H1 (cell line): ENCODE results near the gene ASIC2. TPM values are rescaled to one million over a fixed set of nuclear protein-coding genes. Genes with fewer than 3 reads are reported as not detected.

Experiments
- CTCF ChIA-PET: fragments of 300-600 bp; sonication (Branson Sonifier 250); formaldehyde crosslinking; loops from one replicate; lab custom pipeline; 2021; ENCODE audit not compliant: partially characterized antibody; lab: Charles Lee
- POLR2A ChIA-PET: fragments of 300-600 bp; sonication (Branson Sonifier 250); formaldehyde crosslinking; loops from one replicate; lab custom pipeline; 2021; ENCODE audit warnings: inconsistent platforms; ENCODE audit not compliant: partially characterized antibody; lab: Charles Lee
- DNase-seq, 2 experiments: peaks; one replicate each; pipeline versions ENCODE4 v3.0.0 to v3.0.0-alpha.2; 2010 to 2022; ENCODE audit warnings: low spot score in 2 of 2, low read depth in 1 of 2, mixed read lengths in 1 of 2
- FAIRE-seq: peaks from 2 replicates; lab custom pipeline; 2011; peaks lifted over from hg19 to GRCh38; lab: Jason Lieb, UNC
- H2AFZ ChIP-seq: 2 replicates; pipeline ENCODE4 v1.8.1; 2012; ENCODE audit warnings: low read length, inconsistent platforms
- H2AK5ac ChIP-seq: 2 replicates; pipeline ENCODE4 v1.6.1; 2013; ENCODE audit warnings: low read depth, low read length
- H2BK120ac ChIP-seq: replicated peaks from 2 replicates; pipeline ENCODE3; 2013; ENCODE audit warnings: low read depth, low read length, inconsistent platforms
- H2BK12ac ChIP-seq: 2 replicates; pipeline ENCODE4 v1.6.1; 2013; ENCODE audit warnings: low read depth, low read length
- H2BK15ac ChIP-seq: 2 replicates; pipeline ENCODE4 v1.6.1; 2013; ENCODE audit warnings: low read length
- H2BK20ac ChIP-seq: 2 replicates; pipeline ENCODE4 v1.6.1; 2013; ENCODE audit warnings: low read length
- H2BK5ac ChIP-seq: 2 replicates; pipeline ENCODE4 v1.6.1; 2013; ENCODE audit warnings: low read depth, low read length
- H3K14ac ChIP-seq: 2 replicates; pipeline ENCODE4 v1.6.1; 2013; ENCODE audit warnings: inconsistent platforms; ENCODE audit not compliant: insufficient read length
- H3K18ac ChIP-seq: 2 replicates; pipeline ENCODE4 v1.6.1; 2013; ENCODE audit warnings: low read length; ENCODE audit errors: extremely low read depth
- H3K23ac ChIP-seq: 2 replicates; pipeline ENCODE4 v1.6.1; 2013; ENCODE audit warnings: inconsistent platforms; ENCODE audit not compliant: insufficient read length
- H3K23me2 ChIP-seq: 2 replicates; pipeline ENCODE4 v1.6.1; 2013; ENCODE audit warnings: low read depth, low read length
- H3K27ac ChIP-seq: 2 replicates; pipeline ENCODE4 v1.6.1; 2011; ENCODE audit warnings: low read depth, low read length, inconsistent platforms
- H3K27me3 ChIP-seq, 4 experiments: replicated peaks in 1 of 4; 1 replicate in 1 of 4; 2 replicates in 3 of 4; pipeline versions ENCODE4 v1.6.1 to v1.8.1; 2011 to 2013; ENCODE audit warnings: low read length in 3 of 4, mild to moderate bottlenecking in 3 of 4, inconsistent platforms in 2 of 4, mixed read lengths in 2 of 4, moderate library complexity in 1 of 4; ENCODE audit not compliant: control insufficient read depth in 3 of 4, insufficient read depth in 3 of 4; ENCODE audit errors: extremely low read depth in 1 of 4
- H3K36me3 ChIP-seq, 4 experiments: 2 replicates each; pipeline versions ENCODE4 v1.6.1 to v1.8.1; 2011 to 2013; ENCODE audit warnings: mild to moderate bottlenecking in 4 of 4, low read length in 3 of 4, moderate library complexity in 2 of 4, control low read depth in 1 of 4, inconsistent platforms in 1 of 4; ENCODE audit not compliant: insufficient read depth in 4 of 4, control insufficient read depth in 2 of 4
- H3K4ac ChIP-seq: replicated peaks from 2 replicates; pipeline ENCODE3; 2013; ENCODE audit warnings: low read length, low read depth, mixed read lengths, inconsistent platforms; ENCODE audit not compliant: insufficient read length
- H3K4me1 ChIP-seq, 4 experiments: replicated peaks in 1 of 4; 1 replicate in 1 of 4; 2 replicates in 3 of 4; pipeline versions ENCODE4 v1.6.1 to v1.8.1; 2011 to 2013; ENCODE audit warnings: low read length in 3 of 4, inconsistent platforms in 2 of 4, mixed read lengths in 1 of 4; ENCODE audit not compliant: insufficient read depth in 4 of 4, control insufficient read depth in 3 of 4
- H3K4me2 ChIP-seq, 2 experiments: 2 replicates each; pipeline versions ENCODE4 v1.6.1 to v1.8.1; 2011 to 2013; ENCODE audit warnings: low read depth in 2 of 2, low read length in 2 of 2, control low read depth in 1 of 2, inconsistent platforms in 1 of 2, mild to moderate bottlenecking in 1 of 2; ENCODE audit not compliant: insufficient read depth in 1 of 2
- H3K4me3 ChIP-seq, 4 experiments: fragments of 200-600, 300-600 bp in 1 of 4; sonication (generic), shearing (Covaris generic), sonication (Bioruptor Twin) in 1 of 4; 2 replicates each; pipeline versions ENCODE4 v1.5.1 to v1.8.1; 2011 to 2016; ENCODE audit warnings: low read length in 4 of 4, low read depth in 3 of 4, control low read depth in 2 of 4, inconsistent platforms in 2 of 4, mild to moderate bottlenecking in 2 of 4, mixed read lengths in 1 of 4, moderate library complexity in 1 of 4; ENCODE audit not compliant: insufficient read depth in 2 of 4; ENCODE audit errors: extremely low read depth in 1 of 4
- H3K56ac ChIP-seq: replicated peaks from 2 replicates; pipeline ENCODE3; 2013; ENCODE audit warnings: low read depth, mild to moderate bottlenecking, mixed read lengths, low read length, inconsistent platforms; ENCODE audit not compliant: insufficient read length
- H3K79me1 ChIP-seq: 2 replicates; pipeline ENCODE4 v1.6.1; 2013; ENCODE audit warnings: low read depth, low read length, control low read depth
- H3K79me2 ChIP-seq, 2 experiments: 2 replicates each; pipeline versions ENCODE4 v1.6.1 to v1.8.1; 2012 to 2013; ENCODE audit warnings: low read length in 2 of 2, mild to moderate bottlenecking in 2 of 2, inconsistent platforms in 1 of 2; ENCODE audit not compliant: insufficient read depth in 2 of 2, control insufficient read depth in 1 of 2
- H3K9ac ChIP-seq, 4 experiments: replicated peaks in 1 of 4; 1 replicate in 1 of 4; 2 replicates in 3 of 4; pipeline versions ENCODE4 v1.6.1 to v1.8.1; 2011 to 2013; ENCODE audit warnings: low read depth in 3 of 4, low read length in 3 of 4, control low read depth in 2 of 4, mild to moderate bottlenecking in 2 of 4, moderate library complexity in 2 of 4, inconsistent platforms in 1 of 4; ENCODE audit errors: extremely low read depth in 1 of 4
- H3K9me3 ChIP-seq, 2 experiments: 2 replicates each; pipeline versions ENCODE4 v1.6.1 to v1.8.1; 2012 to 2013; ENCODE audit warnings: mild to moderate bottlenecking in 2 of 2, moderate library complexity in 2 of 2, control low read depth in 1 of 2, inconsistent platforms in 1 of 2, low read depth in 1 of 2, low read length in 1 of 2, mixed read lengths in 1 of 2; ENCODE audit not compliant: insufficient read depth in 2 of 2
- H4K20me1 ChIP-seq, 2 experiments: replicated peaks in 1 of 2; 2 replicates each; pipeline versions ENCODE3 to v1.8.1; 2011 to 2013; ENCODE audit warnings: inconsistent platforms in 2 of 2, low read length in 2 of 2, mild to moderate bottlenecking in 1 of 2; ENCODE audit not compliant: insufficient read depth in 2 of 2, control insufficient read depth in 1 of 2
- H4K5ac ChIP-seq: 2 replicates; pipeline ENCODE4 v1.6.1; 2013; ENCODE audit warnings: low read length, low read depth, mixed read lengths, inconsistent platforms; ENCODE audit not compliant: insufficient read length
- H4K8ac ChIP-seq: 2 replicates; pipeline ENCODE4 v1.8.0; 2013; ENCODE audit warnings: mild to moderate bottlenecking, moderate library complexity, low read length, inconsistent platforms; ENCODE audit not compliant: insufficient read depth; ENCODE audit errors: extremely low read depth
- H4K91ac ChIP-seq: replicated peaks from 2 replicates; pipeline ENCODE3; 2013; ENCODE audit warnings: low read length, mixed read lengths, inconsistent platforms; ENCODE audit not compliant: insufficient read length
- ASH2L ChIP-seq: fragments of 200-600, 300-600 bp; sonication (generic); IDR thresholded peaks from one replicate; pipeline ENCODE4 v1.7.1; 2017; ENCODE audit warnings: low read length
- CBX5 ChIP-seq: fragments of 300-800, 300-1000 bp; sonication (generic); IDR thresholded peaks from 2 replicates; pipeline ENCODE4 v1.7.1; 2016; ENCODE audit warnings: antibody characterized with exemption, low read length, low read depth
- EP300 ChIP-seq, 2 experiments: IDR thresholded peaks; 1 replicate in 1 of 2; 2 replicates in 1 of 2; pipeline ENCODE4 v1.6.1; 2011 to 2012; ENCODE audit warnings: low read depth in 2 of 2, low read length in 2 of 2, mild to moderate bottlenecking in 2 of 2, borderline replicate concordance in 1 of 2, inconsistent platforms in 1 of 2, moderate library complexity in 1 of 2
- EZH2 ChIP-seq: fragments of 200-600 bp; sonication (generic); IDR thresholded peaks from 2 replicates; pipeline ENCODE4 v1.7.1; 2012; ENCODE audit warnings: low read depth, mild to moderate bottlenecking, moderate library complexity, low read length, inconsistent platforms; ENCODE audit not compliant: severe bottlenecking
- KDM4A ChIP-seq: IDR thresholded peaks from one replicate; pipeline ENCODE4 v1.7.1; 2012; ENCODE audit warnings: low read depth, mild to moderate bottlenecking, moderate library complexity, low read length, inconsistent platforms; ENCODE audit not compliant: severe bottlenecking
- RBBP5 ChIP-seq: IDR thresholded peaks from 2 replicates; pipeline ENCODE4 v1.7.1; 2012; ENCODE audit warnings: low read depth, mild to moderate bottlenecking, inconsistent platforms, low read length, moderate library complexity, borderline replicate concordance
- SAP30 ChIP-seq: fragments of 300-600 bp; sonication (generic); IDR thresholded peaks from 2 replicates; pipeline ENCODE4 v1.7.1; 2012; ENCODE audit warnings: low read length, moderate library complexity, mild to moderate bottlenecking, inconsistent platforms; ENCODE audit not compliant: insufficient read depth, insufficient replicate concordance
- SIN3A ChIP-seq, 2 experiments: IDR thresholded peaks in 1 of 2; conservative IDR thresholded peaks in 1 of 2; 2 replicates each; pipeline ENCODE4 v1.6.1; 2011 to 2012; ENCODE audit warnings: low read length in 2 of 2, improper control_type of control experiment in 1 of 2, low read depth in 1 of 2, mild to moderate bottlenecking in 1 of 2
- SP1 ChIP-seq: IDR thresholded peaks from 2 replicates; pipeline ENCODE4 v1.6.1; 2011; ENCODE audit warnings: low read depth, low read length
- SP2 ChIP-seq: IDR thresholded peaks from 2 replicates; pipeline ENCODE4 v1.6.1; 2012; ENCODE audit warnings: mild to moderate bottlenecking, low read length, inconsistent platforms
- WGBS, 2 experiments: shearing (Covaris generic) in 1 of 2; methylation state at CpG; one replicate each; pipeline versions ENCODE4 v1.1.6 to v1.1.7; 2013 to 2015; ENCODE audit warnings: low lambda C conversion rate in 2 of 2, mixed read lengths in 2 of 2, inconsistent platforms in 1 of 2, low coverage in 1 of 2, missing lambda C conversion rate in 1 of 2; ENCODE audit not compliant: insufficient replicate concordance in 2 of 2, insufficient coverage in 1 of 2, insufficient read length in 1 of 2; ENCODE audit errors: extremely low coverage in 1 of 2, missing lambda C conversion rate in 1 of 2; 5-methylcytosine and 5-hydroxymethylcytosine counted together
- polyA plus RNA-seq, 7 experiments: library from polyadenylated mRNA; depleted of rRNA in 3 of 7; stranded (reverse) in 5 of 7; unstranded in 2 of 7; fragments of >200 nt in 5 of 7; fragments of 200-250 nt in 2 of 7; gene quantifications; 1 replicate in 5 of 7; 2 replicates in 1 of 7; 4 replicates in 1 of 7; pipeline versions ENCODE4 v1.2.1 to v1.2.3, GENCODE V29; 2011 to 2013; ENCODE audit warnings: missing spikeins in 2 of 7, mixed read lengths in 2 of 7
- total RNA-seq: library from RNA; stranded (reverse); fragmentation: NEBNext Ultra II Directional; extraction: Animal tissue kit (Norgen Biotek cat#: 25700); gene quantifications from 2 replicates; pipeline ENCODE4 v1.2.1, GENCODE V29; 2021
- TF ChIP-seq, protein P1 (sequence below): IDR thresholded peaks from 2 replicates; pipeline ENCODE4 v1.6.1; 2011; ENCODE audit warnings: low read length, improper control_type of control experiment

ASIC2 gene
- total and polyA plus RNA-seq, 2 of the 8 experiments (the other 6 are each of a cell fraction or from before 2014, with no cell fraction given) = 0.86 to 1.2 TPM

DNA sequence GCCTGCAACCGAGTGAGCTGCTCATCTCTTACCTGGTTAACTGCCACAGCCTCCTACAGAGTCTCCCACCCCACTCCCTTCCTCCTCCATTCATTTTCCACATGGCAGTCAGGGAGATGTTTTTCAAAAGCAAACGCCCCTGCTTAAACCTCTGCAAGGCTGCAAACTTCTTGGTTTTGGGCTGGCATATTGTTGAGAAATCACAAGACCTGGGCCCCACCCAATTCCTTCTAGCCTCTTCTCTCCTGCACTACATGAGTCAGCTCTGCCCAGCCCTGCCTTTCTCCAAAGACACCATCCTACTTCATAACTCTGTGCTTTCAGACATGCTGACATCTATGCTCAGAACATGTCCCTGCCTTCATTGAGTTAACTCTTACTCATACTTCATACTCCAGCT, 165.4 kb downstream of the ASIC2 start:
- no peaks in the 10 kb centered on the region for H4K20me1 ChIP-seq
- H3K79me2 ChIP-seq = no peaks in the 10 kb centered on the region
- H3K27me3 ChIP-seq = no peaks in the 10 kb centered on the region
- no peak for FAIRE-seq
- H3K18ac ChIP-seq = no peak overlapping the region
- H2BK120ac ChIP-seq = no peak overlapping the region
- whole genome bisulfite sequencing, 2 experiments = 80% methylated on average over 2 of the region's 2 CpGs; no CpG with 5 or more reads in 1 of the 2 experiments
- H3K27ac ChIP-seq = no peak overlapping the region
- H3K56ac ChIP-seq = no peak overlapping the region
- ChIA-PET POLR2A (no interaction called here), CTCF (interaction anchor here (0.7 to 1.3 kb wide), 3 partner anchors 10 to 89 kb away, joined by 3 read pairs; no protein-coding TSS in a partner anchor)
- no peak overlapping the region for H3K4me2 ChIP-seq
- H3K4ac ChIP-seq = no peak overlapping the region
- H3K4me1 ChIP-seq = no peaks in the 10 kb centered on the region
- no peak overlapping the region for H2BK5ac ChIP-seq
- no peak overlapping the region for H2BK12ac ChIP-seq
- no peak overlapping the region for H4K5ac ChIP-seq
- H2BK15ac ChIP-seq = no peak overlapping the region
- H2AK5ac ChIP-seq = no peak overlapping the region
- H3K36me3 ChIP-seq = no peaks in the 10 kb centered on the region
- H3K23ac ChIP-seq = no peak overlapping the region
- no peak overlapping the region for H3K14ac ChIP-seq
- H3K9ac ChIP-seq = no peak overlapping the region
- no peak for DNase-seq
- no peak overlapping the region for H4K8ac ChIP-seq
- H2BK20ac ChIP-seq = no peak overlapping the region
- no peaks in the 10 kb centered on the region for H3K9me3 ChIP-seq
- no peak overlapping the region for H3K4me3 ChIP-seq
- no peaks in the 10 kb centered on the region for H3K79me1 ChIP-seq
- H3K23me2 ChIP-seq = no peaks in the 10 kb centered on the region; the same call in 1 of the 2 replicates
- H2AFZ ChIP-seq = no peak overlapping the region
- no peak overlapping the region for H4K91ac ChIP-seq
- TF ChIP-seq, protein P1, sequence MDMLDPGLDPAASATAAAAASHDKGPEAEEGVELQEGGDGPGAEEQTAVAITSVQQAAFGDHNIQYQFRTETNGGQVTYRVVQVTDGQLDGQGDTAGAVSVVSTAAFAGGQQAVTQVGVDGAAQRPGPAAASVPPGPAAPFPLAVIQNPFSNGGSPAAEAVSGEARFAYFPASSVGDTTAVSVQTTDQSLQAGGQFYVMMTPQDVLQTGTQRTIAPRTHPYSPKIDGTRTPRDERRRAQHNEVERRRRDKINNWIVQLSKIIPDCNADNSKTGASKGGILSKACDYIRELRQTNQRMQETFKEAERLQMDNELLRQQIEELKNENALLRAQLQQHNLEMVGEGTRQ = no peak
- TF ChIP-seq EZH2 (no peak), ASH2L (no peak), RBBP5 (no peak), SP1 (no peak), SIN3A (conservative IDR thresholded peaks at IDR 0.05 in 1 of 2, IDR thresholded peaks at IDR 0.05 in 1 of 2; ENCODE audit: low read depth in 1 of 2, low read length in 2 of 2) (no peak), CBX5 (no peak), KDM4A (no peak), SAP30 (no peak), EP300 (IDR thresholded peaks at IDR 0.05; ENCODE audit: borderline replicate concordance in 1 of 2, low read depth in 2 of 2, low read length in 2 of 2) (no peak), SP2 (no peak)
